H4 (cell line): ENCODE results near the gene IFT172. TPM values are rescaled to one million over a fixed set of nuclear protein-coding genes. Genes with fewer than 3 reads are reported as not detected.
"Not testable (repeated sequence)": the region's sequence is repeated elsewhere in the genome, so short reads cannot be mapped to it uniquely, and the experiment has no call there.

Source experiments
- DNase-seq: peaks from one replicate; pipeline ENCODE4 v3.0.0-alpha.2; 2015; ENCODE audit warnings: low spot score
- total RNA-seq: library from RNA; depleted of rRNA; stranded (reverse); fragments of >200 nt; shearing (Covaris generic); gene quantifications from 2 replicates; pipeline ENCODE4 v1.2.3, GENCODE V29; 2014; rRNA removed

IFT172 gene
- 4.5 and 6.3 TPM in 2 replicates for total RNA-seq

GRCh38 chr2:27489498-27490397 is at the start of gene IFT172:
TSS of gene IFT172 (minus strand) at chr2:27489743. CDS start at chr2:27489653, 90 bp downstream.
- DNase-seq: peak; percentile 97

- not testable (repeated sequence) for DNase-seq
Measured at GRCh38 chr2:27538839-27539450, 49.4 kb upstream of the IFT172 start.

GRCh38 chr2:27537287-27537686 is 47.7 kb upstream of the IFT172 start:
- no peak for DNase-seq

- DNase-seq: no peak
Measured at GRCh38 chr2:27531983-27532382, 42.4 kb upstream of the IFT172 start.

- no peak for DNase-seq
Measured at GRCh38 chr2:27527182-27527581, 37.6 kb upstream of the IFT172 start.

- no peak for DNase-seq
Measured at GRCh38 chr2:27522400-27522945, 32.9 kb upstream of the IFT172 start.

- no peak for DNase-seq
Measured at GRCh38 chr2:27520316-27520715, 30.8 kb upstream of the IFT172 start.

- no peak for DNase-seq
Measured at GRCh38 chr2:27518782-27519113, 29.2 kb upstream of the IFT172 start.

GRCh38 chr2:27518113-27518781 is 28.7 kb upstream of the IFT172 start:
- DNase-seq: no peak

GRCh38 chr2:27509326-27509725 is 19.8 kb upstream of the IFT172 start:
- peak; percentile 83 for DNase-seq

- no peak for DNase-seq
Measured at GRCh38 chr2:27507293-27507692, 17.8 kb upstream of the IFT172 start.

- no peak for DNase-seq
Measured at GRCh38 chr2:27506587-27506986, 17.0 kb upstream of the IFT172 start.

GRCh38 chr2:27502142-27502541 is 12.6 kb upstream of the IFT172 start:
- DNase-seq: no peak

- DNase-seq: no peak
Measured at GRCh38 chr2:27501042-27501441, 11.5 kb upstream of the IFT172 start.

GRCh38 chr2:27498975-27499374 is 9.4 kb upstream of the IFT172 start:
- no peak for DNase-seq

- no peak for DNase-seq
Measured at GRCh38 chr2:27497288-27497627, 7.7 kb upstream of the IFT172 start.

- DNase-seq: no peak
Measured at GRCh38 chr2:27496357-27497287, 7.1 kb upstream of the IFT172 start, which contains the start of gene GCKR. TSS of gene GCKR (plus strand) at chr2:27496839. CDS start at chr2:27496905, 66 bp downstream.

- no peak for DNase-seq
Measured at GRCh38 chr2:27495840-27496356, 6.4 kb upstream of the IFT172 start.

- DNase-seq: no peak
Measured at GRCh38 chr2:27494944-27495554, 5.5 kb upstream of the IFT172 start, which contains the start of gene FNDC4. TSS of gene FNDC4 (minus strand) at chr2:27495200. CDS start at chr2:27494679, 521 bp downstream.

- DNase-seq: no peak
Measured at GRCh38 chr2:27494284-27494943, 4.9 kb upstream of the IFT172 start.
